ENCODE data around the gene HS3ST2. TPM values are rescaled to one million over a fixed set of nuclear protein-coding genes. Genes with fewer than 3 reads are reported as not detected.
"Not testable (repeated sequence)": the region's sequence is repeated elsewhere in the genome, so short reads cannot be mapped to it uniquely, and the experiment has no call there.

The HS3ST2 gene
- total and polyA plus RNA-seq, 8 donors: 0.10 to 2.7 (median 0.40) TPM; not detected in 2

DNA sequence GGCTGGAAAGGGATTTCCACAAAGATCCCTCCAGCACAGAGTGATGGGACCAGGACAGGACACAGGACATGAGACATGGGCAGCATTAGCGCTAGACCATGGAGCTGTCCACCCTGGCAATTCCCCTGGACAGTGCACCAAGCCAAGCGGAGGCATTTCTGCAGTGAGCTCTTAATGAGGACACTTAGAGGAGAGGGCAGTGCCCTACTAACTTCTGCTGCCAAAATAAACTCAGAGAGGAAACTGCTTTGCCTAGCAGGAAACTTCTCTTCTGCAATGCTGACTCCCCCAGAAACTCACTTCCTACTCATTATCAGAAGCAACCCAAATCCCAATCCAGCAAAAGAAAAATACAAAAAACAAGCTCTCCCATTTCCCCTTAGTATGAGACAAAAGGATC is 119.2 kb downstream of the HS3ST2 start:
- 20 to 42% (median 35%) methylated on average over 2 of the region's 2 CpGs for WGBS, 5 donors
- Histone ChIP-seq H3K27me3 (peaks cover 0 to 42% (median 0%) of the 10 kb centered on the region in 3 donors), H3K36me3 (no peaks in the 10 kb centered on the region), H3K4me3 (no peak overlapping the region), H3K9me3 (no peaks in the 10 kb centered on the region), H3K27ac (no peak overlapping the region), H3K4me1 (no peaks in the 10 kb centered on the region)
- TF ChIP-seq POLR2A (IDR thresholded peaks at IDR 0.05): no peak
- TF ChIP-seq EP300 (IDR thresholded peaks at IDR 0.05): no peak
- no peak for TF ChIP-seq POLR2AphosphoS5 (IDR thresholded peaks at IDR 0.05)
- TF ChIP-seq, protein P1, sequence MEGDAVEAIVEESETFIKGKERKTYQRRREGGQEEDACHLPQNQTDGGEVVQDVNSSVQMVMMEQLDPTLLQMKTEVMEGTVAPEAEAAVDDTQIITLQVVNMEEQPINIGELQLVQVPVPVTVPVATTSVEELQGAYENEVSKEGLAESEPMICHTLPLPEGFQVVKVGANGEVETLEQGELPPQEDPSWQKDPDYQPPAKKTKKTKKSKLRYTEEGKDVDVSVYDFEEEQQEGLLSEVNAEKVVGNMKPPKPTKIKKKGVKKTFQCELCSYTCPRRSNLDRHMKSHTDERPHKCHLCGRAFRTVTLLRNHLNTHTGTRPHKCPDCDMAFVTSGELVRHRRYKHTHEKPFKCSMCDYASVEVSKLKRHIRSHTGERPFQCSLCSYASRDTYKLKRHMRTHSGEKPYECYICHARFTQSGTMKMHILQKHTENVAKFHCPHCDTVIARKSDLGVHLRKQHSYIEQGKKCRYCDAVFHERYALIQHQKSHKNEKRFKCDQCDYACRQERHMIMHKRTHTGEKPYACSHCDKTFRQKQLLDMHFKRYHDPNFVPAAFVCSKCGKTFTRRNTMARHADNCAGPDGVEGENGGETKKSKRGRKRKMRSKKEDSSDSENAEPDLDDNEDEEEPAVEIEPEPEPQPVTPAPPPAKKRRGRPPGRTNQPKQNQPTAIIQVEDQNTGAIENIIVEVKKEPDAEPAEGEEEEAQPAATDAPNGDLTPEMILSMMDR (IDR thresholded peaks at IDR 0.05): no peak
- peak in 1 of 2 donors; percentile 10 for DNase-seq
- intact Hi-C loops (cut with DNase I; ENCODE audit: low total_unique reads): no loop called here

DNA sequence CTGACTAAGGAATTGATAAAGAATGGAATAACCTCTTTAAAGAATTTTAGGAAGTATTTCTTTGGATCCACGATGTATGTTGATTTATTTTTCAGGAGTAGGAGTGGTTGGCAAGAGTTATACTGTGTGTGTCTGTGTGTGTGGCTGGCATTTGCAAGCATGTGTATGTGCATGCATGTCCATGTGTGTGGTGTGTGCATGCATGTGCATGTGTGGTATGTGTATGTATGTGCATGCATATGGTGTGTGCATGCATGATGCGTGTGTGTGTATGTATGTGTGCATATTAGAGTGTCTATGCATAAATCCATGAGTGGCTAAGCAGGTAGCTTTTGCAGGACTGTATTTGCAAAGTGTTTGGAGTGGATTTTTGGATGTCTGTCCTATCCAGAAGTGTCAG is 120.8 kb downstream of the HS3ST2 start:
- 75 to 90% (median 84%) methylated on average over 2 of the region's 2 CpGs for WGBS, 5 donors
- H3K27ac ChIP-seq: no peak overlapping the region
- H3K4me3 ChIP-seq: no peak overlapping the region
- no peaks in the 10 kb centered on the region for H3K9me3 ChIP-seq
- intact Hi-C loops (cut with DNase I; ENCODE audit: low total_unique reads): no loop called here
- TF ChIP-seq, protein P1 (IDR thresholded peaks at IDR 0.05): no peak
- TF ChIP-seq POLR2A (IDR thresholded peaks at IDR 0.05) (no peak), POLR2AphosphoS5 (IDR thresholded peaks at IDR 0.05) (no peak), EP300 (IDR thresholded peaks at IDR 0.05) (no peak)
- H3K4me1 ChIP-seq: no peaks in the 10 kb centered on the region
- H3K27me3 ChIP-seq: peaks cover 0 to 38% (median 0%) of the 10 kb centered on the region in 3 donors
- no peaks in the 10 kb centered on the region for H3K36me3 ChIP-seq
- no peak for DNase-seq

DNA sequence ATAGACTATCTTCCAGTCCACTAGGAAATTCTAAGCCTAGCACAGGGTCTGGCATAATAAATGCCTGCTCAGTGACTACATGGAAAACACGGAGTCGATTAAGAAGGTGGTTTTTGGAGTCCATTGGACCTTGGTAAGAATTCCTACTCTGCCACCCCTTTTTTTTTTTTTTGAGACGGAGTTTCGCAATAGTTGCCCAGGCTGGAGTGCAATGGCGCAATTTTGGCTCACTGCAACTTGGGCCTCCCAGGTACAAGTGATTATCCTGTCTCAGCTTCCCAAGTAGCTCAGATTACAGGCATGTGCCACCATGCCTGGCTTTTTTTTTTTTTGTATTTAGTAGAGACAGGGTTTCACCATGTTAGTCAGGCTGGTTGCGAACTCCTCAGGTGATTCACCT is 123.2 kb downstream of the HS3ST2 start:
- H3K27me3 ChIP-seq: peaks cover 0 to 25% (median 0%) of the 10 kb centered on the region in 3 donors
- WGBS, 5 donors: 69 to 86% (median 77%) methylated on average over 5 to 6 of the region's 6 CpGs
- intact Hi-C loops (cut with DNase I; ENCODE audit: low total_unique reads): no loop called here
- H3K36me3 ChIP-seq: no peaks in the 10 kb centered on the region
- TF ChIP-seq, protein P1 (IDR thresholded peaks at IDR 0.05): no peak
- TF ChIP-seq POLR2A (IDR thresholded peaks at IDR 0.05) (no peak), EP300 (IDR thresholded peaks at IDR 0.05) (no peak), POLR2AphosphoS5 (IDR thresholded peaks at IDR 0.05) (no peak)
- H3K4me3 ChIP-seq: no peak overlapping the region
- H3K9me3 ChIP-seq: no peaks in the 10 kb centered on the region
- H3K4me1 ChIP-seq: no peaks in the 10 kb centered on the region
- H3K27ac ChIP-seq: no peak overlapping the region
- DNase-seq: no peak

DNA sequence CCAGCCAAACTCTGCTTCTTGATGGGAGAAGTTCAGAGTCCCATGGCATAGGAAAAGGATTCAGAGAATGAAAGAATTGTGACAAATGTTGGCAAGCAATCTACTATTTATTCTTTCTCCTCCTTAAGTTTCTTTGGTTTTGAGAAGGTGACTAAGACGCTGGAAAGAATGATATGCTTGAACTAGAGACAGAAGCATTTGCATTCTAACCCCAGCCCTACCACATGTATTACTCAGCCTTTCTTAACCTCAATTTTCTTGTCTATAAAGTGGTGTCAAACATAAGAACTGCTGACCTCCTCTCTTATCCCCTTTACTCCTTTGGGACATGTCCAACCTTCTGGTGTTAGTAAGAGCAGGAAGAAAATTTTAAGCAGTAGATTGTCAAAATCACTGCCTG is 124.7 kb downstream of the HS3ST2 start:
- no peaks in the 10 kb centered on the region for H3K9me3 ChIP-seq
- no peaks in the 10 kb centered on the region for H3K36me3 ChIP-seq
- no peak overlapping the region for H3K27ac ChIP-seq
- intact Hi-C loops (cut with DNase I; ENCODE audit: low total_unique reads): no loop called here
- 33 to 71% (median 39%) methylated on average over 1 of the region's 1 CpG for WGBS, 5 donors
- H3K27me3 ChIP-seq: peaks cover 0 to 24% (median 0%) of the 10 kb centered on the region in 3 donors
- no peak for DNase-seq
- no peak overlapping the region for H3K4me3 ChIP-seq
- no peak for TF ChIP-seq POLR2A (IDR thresholded peaks at IDR 0.05)
- TF ChIP-seq POLR2AphosphoS5 (IDR thresholded peaks at IDR 0.05): no peak
- no peak for TF ChIP-seq EP300 (IDR thresholded peaks at IDR 0.05)
- TF ChIP-seq, protein P1 (IDR thresholded peaks at IDR 0.05): no peak
- no peaks in the 10 kb centered on the region for H3K4me1 ChIP-seq

DNA sequence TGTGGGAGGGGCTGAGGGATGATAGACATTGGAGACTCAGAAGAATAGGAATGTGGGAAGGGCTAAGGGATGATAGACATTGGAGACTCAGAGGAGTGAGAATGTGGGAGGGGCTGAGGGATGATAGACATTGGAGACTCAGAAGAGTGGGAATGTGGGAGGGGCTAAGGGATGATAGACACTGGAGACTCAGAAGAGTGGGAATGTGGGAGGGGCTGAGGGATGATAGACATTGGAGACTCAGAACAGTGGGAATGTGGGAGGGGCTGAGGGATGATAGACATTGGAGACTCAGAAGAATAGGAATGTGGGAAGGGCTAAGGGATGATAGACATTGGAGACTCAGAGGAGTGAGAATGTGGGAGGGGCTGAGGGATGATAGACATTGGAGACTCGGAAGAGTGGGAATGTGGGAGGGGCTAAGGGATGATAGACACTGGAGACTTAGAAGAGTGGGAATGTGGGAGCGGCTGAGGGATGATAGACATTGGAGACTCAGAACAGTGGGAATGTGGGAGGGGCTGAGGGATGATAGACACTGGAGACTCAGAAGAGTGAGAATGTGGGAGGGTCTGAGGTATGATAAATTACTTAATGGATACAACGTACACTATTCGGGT is 125.9 kb downstream of the HS3ST2 start:
- H3K27ac ChIP-seq; intact Hi-C loops (cut with DNase I; ENCODE audit: low total_unique reads); DNase-seq; H3K36me3 ChIP-seq; H3K4me3 ChIP-seq; H3K9me3 ChIP-seq; H3K4me1 ChIP-seq: not testable (repeated sequence)
- H3K27me3 ChIP-seq: peaks cover 0 to 26% (median 0%) of the 10 kb centered on the region in 3 donors
- 61 to 72% (median 64%) methylated on average over 4 of the region's 4 CpGs for WGBS, 5 donors

Measured in stomach (tissue), 9 donors.